DOHH2 (cell line): ENCODE data around the gene LRRC10B.

ENCODE experiments used
- H3F3A ChIP-seq: fragments of 200-600 bp; sonication (generic), shearing (Covaris generic); 2 replicates; pipeline ENCODE4 v1.6.0; 2016; ENCODE audit warnings: antibody characterized with exemption, mild to moderate bottlenecking; ENCODE audit not compliant: control insufficient read depth, insufficient read depth
- H3K27ac ChIP-seq: fragments of 200-600 bp; sonication (generic); 2 replicates; pipeline ENCODE4 v1.5.1; 2014; ENCODE audit warnings: low read depth, mild to moderate bottlenecking, low read length, moderate library complexity
- H3K27me3 ChIP-seq: fragments of 200-600 bp; sonication (generic); 2 replicates; pipeline ENCODE4 v1.6.1; 2014; ENCODE audit warnings: mild to moderate bottlenecking, low read length, mixed read lengths; ENCODE audit not compliant: control insufficient read depth
- H3K36me3 ChIP-seq: fragments of 200-600 bp; sonication (generic); 2 replicates; pipeline ENCODE4 v1.6.1; 2014; ENCODE audit warnings: mild to moderate bottlenecking, low read length, moderate library complexity, mixed read lengths; ENCODE audit not compliant: control insufficient read depth
- H3K4me1 ChIP-seq: fragments of 200-600 bp; sonication (generic); 2 replicates; pipeline ENCODE4 v1.6.1; 2014; ENCODE audit warnings: mild to moderate bottlenecking, low read length, mixed read lengths; ENCODE audit not compliant: control insufficient read depth
- H3K4me2 ChIP-seq: fragments of 200-600 bp; sonication (generic); 2 replicates; pipeline ENCODE4 v1.6.0; 2014; ENCODE audit warnings: mild to moderate bottlenecking, low read length, moderate library complexity
- H3K4me3 ChIP-seq: fragments of 200-600 bp; sonication (generic); 2 replicates; pipeline ENCODE4 v1.5.1; 2014; ENCODE audit warnings: mild to moderate bottlenecking, low read length, mixed read lengths
- H3K79me2 ChIP-seq: fragments of 200-600 bp; sonication (generic); 2 replicates; pipeline ENCODE4 v1.6.1; 2014; ENCODE audit warnings: mild to moderate bottlenecking, low read length, mixed read lengths; ENCODE audit not compliant: control insufficient read depth
- H3K9me2 ChIP-seq: fragments of 200-600 bp; sonication (generic); replicated peaks from 2 replicates; pipeline ENCODE4 v1.6.1; 2014; ENCODE audit warnings: mild to moderate bottlenecking, low read length, mixed read lengths; ENCODE audit not compliant: control insufficient read depth
- H3K9me3 ChIP-seq: fragments of 200-600 bp; sonication (generic); 2 replicates; pipeline ENCODE4 v1.6.1; 2014; ENCODE audit warnings: antibody characterized with exemption, low read length, mixed read lengths; ENCODE audit not compliant: control insufficient read depth, insufficient read depth
- H4K20me1 ChIP-seq: fragments of 200-600 bp; sonication (generic); 2 replicates; pipeline ENCODE4 v1.6.0; 2014; ENCODE audit warnings: low read depth, mild to moderate bottlenecking, antibody characterized with exemption, low read length, moderate library complexity; ENCODE audit not compliant: control insufficient read depth, insufficient read depth
- CTCF ChIP-seq: fragments of 200-600 bp; sonication (generic); IDR thresholded peaks from one replicate; pipeline ENCODE4 v1.5.1; 2014; ENCODE audit warnings: antibody characterized with exemption, mild to moderate bottlenecking, low read depth, low read length; ENCODE audit not compliant: poor library complexity, severe bottlenecking
- EZH2phosphoT487 ChIP-seq: fragments of 200-600 bp; sonication (generic); IDR thresholded peaks from 2 replicates; pipeline ENCODE4 v1.6.1; 2017; ENCODE audit warnings: borderline replicate concordance, mild to moderate bottlenecking, antibody characterized with exemption, low read length, moderate library complexity, mixed read lengths

LRRC10B gene

GRCh38 chr11:61509043-61510029 is 787 bp downstream of the LRRC10B start:
- Histone ChIP-seq H3K27me3 (peaks cover 29% of the 10 kb centered on the region), H3K4me3 (no peak overlapping the region), H4K20me1 (no peaks in the 10 kb centered on the region), H3K36me3 (no peaks in the 10 kb centered on the region), H3K4me1 (peaks cover 2% of the 10 kb centered on the region; the same call in 1 of the 2 replicates), H3K4me2 (peak overlapping the region; percentile 34), H3K9me2 (no peaks in the 10 kb centered on the region), H3F3A (no peaks in the 10 kb centered on the region), H3K27ac (no peak overlapping the region), H3K79me2 (no peaks in the 10 kb centered on the region), H3K9me3 (no peaks in the 10 kb centered on the region)
- TF ChIP-seq EZH2phosphoT487, result no peak
- peak; percentile 47 for TF ChIP-seq CTCF

- Histone ChIP-seq H3K9me3 (no peaks in the 10 kb centered on the region), H3K36me3 (no peaks in the 10 kb centered on the region), H3K79me2 (no peaks in the 10 kb centered on the region), H3F3A (no peaks in the 10 kb centered on the region), H3K9me2 (no peaks in the 10 kb centered on the region), H3K4me3 (no peak overlapping the region), H3K27me3 (peaks cover 26% of the 10 kb centered on the region), H4K20me1 (no peaks in the 10 kb centered on the region), H3K4me1 (peaks cover 2% of the 10 kb centered on the region; the same call in 1 of the 2 replicates), H3K27ac (no peak overlapping the region), H3K4me2 (no peak overlapping the region)
- no peak for TF ChIP-seq EZH2phosphoT487
- no peak for TF ChIP-seq CTCF
Measured at GRCh38 chr11:61510166-61510919, 1.8 kb downstream of the LRRC10B start.

GRCh38 chr11:61510974-61511373 is 2.4 kb downstream of the LRRC10B start:
- H3K27me3 ChIP-seq, result peaks cover 24% of the 10 kb centered on the region
- no peaks in the 10 kb centered on the region for H3K9me3 ChIP-seq
- no peaks in the 10 kb centered on the region for H3K79me2 ChIP-seq
- H3K27ac ChIP-seq, result no peak overlapping the region
- peaks cover 2% of the 10 kb centered on the region; the same call in 1 of the 2 replicates for H3K4me1 ChIP-seq
- no peak overlapping the region for H3K4me2 ChIP-seq
- no peaks in the 10 kb centered on the region for H3K9me2 ChIP-seq
- TF ChIP-seq CTCF, result no peak
- no peaks in the 10 kb centered on the region for H3K36me3 ChIP-seq
- H4K20me1 ChIP-seq, result no peaks in the 10 kb centered on the region
- H3K4me3 ChIP-seq, result no peak overlapping the region
- no peaks in the 10 kb centered on the region for H3F3A ChIP-seq
